ENCODE data around the gene RAB9B. TPM values are rescaled to one million over a fixed set of nuclear protein-coding genes. Genes with fewer than 3 reads are reported as not detected.

The RAB9B gene
- polyA plus RNA-seq, 1 of the 3 experiments (the other 2 are of a cell fraction), result 0.64 TPM

DNA sequence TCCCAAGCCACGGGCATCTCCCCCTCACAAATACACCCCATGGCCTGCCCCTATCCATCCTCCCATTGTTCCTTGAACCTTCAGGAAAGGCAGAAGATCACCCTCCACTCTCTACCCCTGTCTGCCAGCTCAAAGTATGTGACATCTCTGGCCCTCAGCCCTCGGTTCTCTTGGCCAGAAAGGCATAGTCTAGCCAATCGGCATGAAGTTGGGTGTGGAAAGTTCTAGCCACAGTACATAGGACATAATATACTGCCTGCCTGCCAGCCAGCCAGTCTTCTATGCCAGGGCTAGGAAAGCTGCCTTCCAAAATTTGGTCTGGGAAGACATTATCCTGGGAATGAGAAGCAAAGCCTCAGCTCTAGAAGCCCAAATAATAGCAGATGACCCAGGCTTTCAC, 58.6 kb downstream of the RAB9B start:
- CTCF ChIA-PET, result interaction anchor here (0.6 to 3.0 kb wide), 16 partner anchors 11 to 268 kb away, joined by 3 to 35 read pairs (median 4); partner anchors contain the start of gene TMEM31
- Histone ChIP-seq H3K9me2 (no peaks in the 10 kb centered on the region), H3F3A (replicated peaks; ENCODE audit: insufficient read depth) (no peaks in the 10 kb centered on the region), H4K20me1 (ENCODE audit: insufficient read depth) (no peaks in the 10 kb centered on the region), H3K79me2 (ENCODE audit: insufficient read depth) (no peaks in the 10 kb centered on the region), H3K4me2 (no peak overlapping the region), H3K9me3 (no peaks in the 10 kb centered on the region), H3K27ac (ENCODE audit: low read depth in 2 of 2, low read length in 1 of 2) (no peak overlapping the region), H3K4me3 (ENCODE audit: low read depth in 2 of 2, low read length in 1 of 2) (no peak overlapping the region), H3K36me3 (replicated peaks in 1 of 2; ENCODE audit: control insufficient read depth in 1 of 2, insufficient read depth in 2 of 2, low read length in 1 of 2) (no peaks in the 10 kb centered on the region), H3K4me1 (ENCODE audit: control insufficient read depth in 1 of 2, insufficient read depth in 2 of 2, low read depth in 1 of 2, low read length in 1 of 2) (peaks cover 0 to under 1% of the 10 kb centered on the region in 2 experiments; a peak in 1 of 4 replicates), H3K27me3 (ENCODE audit: insufficient read depth) (peaks cover 13% of the 10 kb centered on the region; the same call in 1 of the 2 replicates), H3K9ac (no peak overlapping the region), H2AFZ (ENCODE audit: low read depth) (no peak overlapping the region)
- no peak for TF ChIP-seq YY1 (IDR thresholded peaks at IDR 0.05; ENCODE audit: low read depth)
- TF ChIP-seq ELF1 (IDR thresholded peaks at IDR 0.05), result no peak
- TF ChIP-seq, protein P1, sequence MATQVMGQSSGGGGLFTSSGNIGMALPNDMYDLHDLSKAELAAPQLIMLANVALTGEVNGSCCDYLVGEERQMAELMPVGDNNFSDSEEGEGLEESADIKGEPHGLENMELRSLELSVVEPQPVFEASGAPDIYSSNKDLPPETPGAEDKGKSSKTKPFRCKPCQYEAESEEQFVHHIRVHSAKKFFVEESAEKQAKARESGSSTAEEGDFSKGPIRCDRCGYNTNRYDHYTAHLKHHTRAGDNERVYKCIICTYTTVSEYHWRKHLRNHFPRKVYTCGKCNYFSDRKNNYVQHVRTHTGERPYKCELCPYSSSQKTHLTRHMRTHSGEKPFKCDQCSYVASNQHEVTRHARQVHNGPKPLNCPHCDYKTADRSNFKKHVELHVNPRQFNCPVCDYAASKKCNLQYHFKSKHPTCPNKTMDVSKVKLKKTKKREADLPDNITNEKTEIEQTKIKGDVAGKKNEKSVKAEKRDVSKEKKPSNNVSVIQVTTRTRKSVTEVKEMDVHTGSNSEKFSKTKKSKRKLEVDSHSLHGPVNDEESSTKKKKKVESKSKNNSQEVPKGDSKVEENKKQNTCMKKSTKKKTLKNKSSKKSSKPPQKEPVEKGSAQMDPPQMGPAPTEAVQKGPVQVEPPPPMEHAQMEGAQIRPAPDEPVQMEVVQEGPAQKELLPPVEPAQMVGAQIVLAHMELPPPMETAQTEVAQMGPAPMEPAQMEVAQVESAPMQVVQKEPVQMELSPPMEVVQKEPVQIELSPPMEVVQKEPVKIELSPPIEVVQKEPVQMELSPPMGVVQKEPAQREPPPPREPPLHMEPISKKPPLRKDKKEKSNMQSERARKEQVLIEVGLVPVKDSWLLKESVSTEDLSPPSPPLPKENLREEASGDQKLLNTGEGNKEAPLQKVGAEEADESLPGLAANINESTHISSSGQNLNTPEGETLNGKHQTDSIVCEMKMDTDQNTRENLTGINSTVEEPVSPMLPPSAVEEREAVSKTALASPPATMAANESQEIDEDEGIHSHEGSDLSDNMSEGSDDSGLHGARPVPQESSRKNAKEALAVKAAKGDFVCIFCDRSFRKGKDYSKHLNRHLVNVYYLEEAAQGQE (IDR thresholded peaks at IDR 0.05; ENCODE audit: low read depth, low read length), result no peak
- TF ChIP-seq POLR2AphosphoS5 (IDR thresholded peaks at IDR 0.05; ENCODE audit: low read depth, low read length), result no peak
- no peak for TF ChIP-seq RXRA (IDR thresholded peaks at IDR 0.05; ENCODE audit: borderline replicate concordance, low read depth)
- DNase-seq, result no peak
- POLR2A ChIA-PET, result no interaction called here
- WGBS (ENCODE audit: low lambda C conversion rate), result 40% methylated on average over 3 of the region's 3 CpGs

Small RNAs within 50 kb of the gene (small RNA-seq; reads per million reads assigned to genes)
- 0 reads per million in 7 experiments for gene RNA5SP511

Other genes starting within 250 kb of the RAB9B start
- 39.1 and 40.9 TPM in 2 replicates for gene TCEAL4, start 246.7 kb downstream of the RAB9B start, polyA plus RNA-seq (2012; rRNA removed)
- 20.6 and 26.7 TPM in 2 replicates for gene TCEAL3, start 224.3 kb downstream of the RAB9B start, polyA plus RNA-seq (2012; rRNA removed)
- gene TCEAL1, start 203.3 kb downstream of the RAB9B start, polyA plus RNA-seq (2012; rRNA removed), result 22.1 and 27.9 TPM in 2 replicates
- 221 and 363 TPM in 2 replicates for gene MORF4L2, start 145.6 kb downstream of the RAB9B start, polyA plus RNA-seq (2012; rRNA removed)
- 0.11 TPM in 1 of 2 replicates, not detected in the other for gene TMEM31, start 121.3 kb downstream of the RAB9B start, polyA plus RNA-seq (2012; rRNA removed)
- 0.49 and 0.90 TPM in 2 replicates for gene PLP1, start 55.4 kb downstream of the RAB9B start, polyA plus RNA-seq (2012; rRNA removed)
- gene TMSB15B, start 130.4 kb upstream of the RAB9B start, polyA plus RNA-seq (2012; rRNA removed), result 13.1 and 15.2 TPM in 2 replicates
- not detected in 2 replicates for gene H2BW1, start 181.5 kb upstream of the RAB9B start, polyA plus RNA-seq (2012; rRNA removed)
- not detected in 2 replicates for gene H2BW2, start 207.7 kb upstream of the RAB9B start, polyA plus RNA-seq (2012; rRNA removed)
- 2.9 and 4.4 TPM in 2 replicates for gene TMSB15C, start 244.0 kb upstream of the RAB9B start, polyA plus RNA-seq (2012; rRNA removed)